ENCODE results near the gene RNU5B-1. TPM values are rescaled to one million over a fixed set of nuclear protein-coding genes. Genes with fewer than 3 reads are reported as not detected.

The RNU5B-1 gene
- total and polyA plus RNA-seq, 2 of the 4 experiments (the other 2 are of a cell fraction), result not detected

- Histone ChIP-seq H4K5ac (ENCODE audit: low read depth, low read length) (no peak overlapping the region), H3K79me1 (ENCODE audit: low read depth in 1 of 2, low read length in 2 of 2) (no peaks in the 10 kb centered on the region), H2BK20ac (ENCODE audit: low read depth, low read length) (no peak overlapping the region), H3K4me1 (ENCODE audit: control insufficient read depth, insufficient read depth, low read length) (no peaks in the 10 kb centered on the region), H3K9me3 (ENCODE audit: control insufficient read depth, insufficient read depth, low read length) (no peaks in the 10 kb centered on the region), H3K18ac (ENCODE audit: low read depth, low read length) (no peak overlapping the region), H2BK15ac (ENCODE audit: low read depth, low read length) (no peak overlapping the region), H4K8ac (ENCODE audit: low read depth in 2 of 2, low read length in 2 of 2) (no peak overlapping the region), H3K36me3 (ENCODE audit: control insufficient read depth, insufficient read depth, low read length) (no peaks in the 10 kb centered on the region), H2BK5ac (ENCODE audit: low read depth, low read length, poor library complexity, severe bottlenecking) (no peak overlapping the region), H3K14ac (replicated peaks; ENCODE audit: low read depth, low read length) (no peak overlapping the region), H3K9me1 (ENCODE audit: insufficient read depth, low read length) (no peaks in the 10 kb centered on the region; the same call in 1 of the 2 replicates), H2BK120ac (ENCODE audit: low read depth, low read length) (no peak overlapping the region), H3K4ac (ENCODE audit: low read depth, low read length) (no peak overlapping the region), H3K27ac (ENCODE audit: insufficient read depth, low read length) (no peak overlapping the region), H3K4me2 (ENCODE audit: low read depth, low read length) (no peak overlapping the region), H3K9ac (ENCODE audit: low read depth, low read length) (no peak overlapping the region), H2AK9ac (replicated peaks; ENCODE audit: low read depth, low read length, poor library complexity) (no peak overlapping the region), H3K56ac (ENCODE audit: extremely low read depth, insufficient read depth, low read length) (no peak overlapping the region), H3K27me3 (ENCODE audit: control insufficient read depth, insufficient read depth, low read length) (peaks cover 69% of the 10 kb centered on the region), H3K23ac (ENCODE audit: low read depth, low read length) (no peak overlapping the region), H3K4me3 (ENCODE audit: insufficient read depth, low read depth, low read length) (no peak overlapping the region), H4K91ac (ENCODE audit: insufficient read depth, low read depth, low read length) (no peak overlapping the region), H2AFZ (replicated peaks; ENCODE audit: low read length, poor library complexity) (no peak overlapping the region), H2AK5ac (ENCODE audit: low read depth, low read length) (no peak overlapping the region), H4K20me1 (ENCODE audit: insufficient read depth, low read length) (no peaks in the 10 kb centered on the region)
- ATAC-seq (ENCODE audit: low read depth), result no peak
- TF ChIP-seq BHLHE40 (IDR thresholded peaks at IDR 0.05; ENCODE audit: low read depth, low read length), result no peak
- no peak for TF ChIP-seq FOS (IDR thresholded peaks at IDR 0.05; ENCODE audit: low read depth, low read length)
- TF ChIP-seq RAD21 (IDR thresholded peaks at IDR 0.05; ENCODE audit: low read length), result no peak
- no peak for TF ChIP-seq NFE2L2 (IDR thresholded peaks at IDR 0.05; ENCODE audit: low read depth, low read length)
- no peak for TF ChIP-seq MAFK (IDR thresholded peaks at IDR 0.05; ENCODE audit: low read depth, low read length)
- no peak for TF ChIP-seq USF2 (IDR thresholded peaks at IDR 0.05; ENCODE audit: low read depth, low read length)
- no peak for TF ChIP-seq MXI1 (IDR thresholded peaks at IDR 0.05; ENCODE audit: borderline replicate concordance, low read depth, low read length)
- no peak for TF ChIP-seq CHD1 (IDR thresholded peaks at IDR 0.05; ENCODE audit: low read depth, low read length)
- TF ChIP-seq SMC3 (IDR thresholded peaks at IDR 0.05; ENCODE audit: low read depth, low read length), result no peak
- no peak for TF ChIP-seq RCOR1 (IDR thresholded peaks at IDR 0.05; ENCODE audit: insufficient replicate concordance, low read length)
- TF ChIP-seq ELK1 (IDR thresholded peaks at IDR 0.05; ENCODE audit: borderline replicate concordance, low read depth, low read length), result no peak
- TF ChIP-seq CEBPB (IDR thresholded peaks at IDR 0.05; ENCODE audit: low read depth, low read length), result no peak
- no peak for TF ChIP-seq MAZ (IDR thresholded peaks at IDR 0.05; ENCODE audit: borderline replicate concordance, low read depth, low read length)
- no peak for TF ChIP-seq RFX5 (IDR thresholded peaks at IDR 0.05; ENCODE audit: low read depth, low read length)
- no peak for TF ChIP-seq POLR2A (IDR thresholded peaks at IDR 0.05; ENCODE audit: low read depth, low read length)
- no CpG with 5 or more reads among the region's 3 CpGs for WGBS, 2 experiments (ENCODE audit: extremely low coverage in 2 of 2, insufficient read length in 1 of 2)
- dilution Hi-C loops (cut with HindIII; ENCODE audit: low sequenced_read_pairs, unreplicated experiment), result no loop called here
- CTCF ChIA-PET, result interaction anchor here (0.7 kb wide), 1 partner anchor 19 kb away, joined by 4 read pairs; no protein-coding TSS in a partner anchor
- no TSS peak for BruUV-seq (replicated peaks)
- intact Hi-C loops (cut with micrococcal nuclease), result no loop called here
- POLR2A ChIA-PET (ENCODE audit: unreplicated experiment), result interaction anchor here (0.7 kb wide), 1 partner anchor 269 kb away, joined by 3 read pairs; no protein-coding TSS in a partner anchor
- in situ Hi-C loops (cut with MboI; ENCODE audit: low sequenced_read_pairs), result no loop called here
- no peak for DNase-seq
Measured at GRCh38 chr15:65338366-65338765, 33.9 kb downstream of the RNU5B-1 start.
